Left colon (tissue), 2 donors: ENCODE measurements around the gene CMTR1. TPM values are rescaled to one million over a fixed set of nuclear protein-coding genes. Genes with fewer than 3 reads are reported as not detected.
A peak's percentile ranks its signal among the peaks of the same experiment; 100 is the strongest.

ENCODE experiments used
- ATAC-seq: fragments of 200-7000 bp; cut with Tn5 transposase; one replicate; pipeline ENCODE4 v1.9.1; 2020; ENCODE audit warnings: mild to moderate bottlenecking, moderate library complexity
- DNase-seq, 2 donors: peaks; one replicate each; pipeline ENCODE4 v3.0.0-alpha.2; 2020
- intact Hi-C, 2 donors: fragments of 100-400 bp; cut with DNase I in 1 of 2; cut with micrococcal nuclease in 1 of 2; formaldehyde crosslinking; loops; one replicate each; pipeline versions ENCODE4 v1.11.2 to v1.14.0; 2022; cut with DNase I, micrococcal nuclease
- total RNA-seq, 2 donors: library from RNA; stranded (reverse); fragmentation: NEBNext Ultra II Directional; extraction: Animal tissue kit (Norgen Biotek cat#: 25700); gene quantifications; one replicate each; pipeline ENCODE4 v1.2.1, GENCODE V29; 2021
- donor health status: DM: no; HTN: no; CAD: no.
- donor health status: DM: yes; HTN: yes; CAD: no.

Gene CMTR1
- total RNA-seq, 2 donors from 2014 or later = 21.6 to 26.2 TPM

GRCh38 chr6:37501632-37502491 is 68.8 kb downstream of the CMTR1 start:
- DNase-seq (no peak), ATAC-seq (no peak)
- intact Hi-C loops = no loop called here

- intact Hi-C loops = no loop called here
- ATAC-seq (no peak), DNase-seq (no peak)
Measured at GRCh38 chr6:37502703-37503291, 69.8 kb downstream of the CMTR1 start.

- no peak for ATAC-seq
- no peak for DNase-seq
- intact Hi-C loops = no loop called here
Measured at GRCh38 chr6:37503309-37503965, 70.4 kb downstream of the CMTR1 start.

- intact Hi-C loops = no loop called here
- DNase-seq (no peak), ATAC-seq (no peak)
Measured at GRCh38 chr6:37504024-37504423, 71.0 kb downstream of the CMTR1 start.

GRCh38 chr6:37506479-37506878 is 73.5 kb downstream of the CMTR1 start:
- no peak for ATAC-seq
- intact Hi-C loops = no loop called here

GRCh38 chr6:37507077-37507476 is 74.1 kb downstream of the CMTR1 start:
- ATAC-seq (no peak), DNase-seq (no peak)
- intact Hi-C loops = no loop called here

More at GRCh38 chr6:37506479-37506878, 73.5 kb downstream of the CMTR1 start:
- no peak for DNase-seq

GRCh38 chr6:37507690-37508421 is 74.8 kb downstream of the CMTR1 start:
- ATAC-seq = no peak
- intact Hi-C loops = no loop called here
- no peak for DNase-seq

- intact Hi-C loops = no loop called here
- ATAC-seq (no peak), DNase-seq (no peak)
Measured at GRCh38 chr6:37511201-37511600, 78.2 kb downstream of the CMTR1 start.

GRCh38 chr6:37511910-37512399 is 78.9 kb downstream of the CMTR1 start:
- ATAC-seq (no peak), DNase-seq (no peak)
- intact Hi-C loops = no loop called here

- DNase-seq (no peak), ATAC-seq (no peak)
- intact Hi-C loops = no loop called here
Measured at GRCh38 chr6:37512400-37513011, 79.5 kb downstream of the CMTR1 start.

GRCh38 chr6:37513155-37513554 is 80.1 kb downstream of the CMTR1 start:
- intact Hi-C loops = no loop called here
- DNase-seq (no peak), ATAC-seq (no peak)

GRCh38 chr6:37513576-37513975 is 80.6 kb downstream of the CMTR1 start:
- intact Hi-C loops = no loop called here
- ATAC-seq = no peak
- DNase-seq = no peak

- intact Hi-C loops = no loop called here
- ATAC-seq (no peak), DNase-seq (no peak)
Measured at GRCh38 chr6:37514321-37514771, 81.3 kb downstream of the CMTR1 start.

- DNase-seq = no peak
- no peak for ATAC-seq
- intact Hi-C loops = no loop called here
Measured at GRCh38 chr6:37514837-37515236, 81.8 kb downstream of the CMTR1 start.

GRCh38 chr6:37515712-37516075 is 82.7 kb downstream of the CMTR1 start:
- intact Hi-C loops = no loop called here
- no peak for DNase-seq
- no peak for ATAC-seq

- intact Hi-C loops = no loop called here
Measured at GRCh38 chr6:37516076-37516919, 83.3 kb downstream of the CMTR1 start.

GRCh38 chr6:37516920-37517405 is 83.9 kb downstream of the CMTR1 start:
- no peak for DNase-seq
- no peak for ATAC-seq
- intact Hi-C loops = no loop called here

More at GRCh38 chr6:37516076-37516919, 83.3 kb downstream of the CMTR1 start:
- peak; percentile 52 to 61 for DNase-seq
- ATAC-seq = peak; percentile 86

- no peak for DNase-seq
- intact Hi-C loops = no loop called here
Measured at GRCh38 chr6:37517411-37517812, 84.4 kb downstream of the CMTR1 start.

More at GRCh38 chr6:37517411-37517812, 84.4 kb downstream of the CMTR1 start:
- no peak for ATAC-seq
